IMR-90 (cell line): Measurements from ENCODE around the gene SYNE1. TPM values are rescaled to one million over a fixed set of nuclear protein-coding genes. Genes with fewer than 3 reads are reported as not detected.
A peak's percentile ranks its signal among the peaks of the same experiment; 100 is the strongest.

Source experiments
- ATAC-seq: fragments of 200-7000 bp; cut with Tn5 transposase; 2 replicates; pipeline ENCODE4 v1.9.1; 2020; ENCODE audit warnings: low read depth, mild to moderate bottlenecking, moderate library complexity
- BruUV-seq: library from RNA; stranded (reverse); fragments of 400-500 nt; replicated peaks from 2 replicates; lab custom pipeline; 2021; lab: Mats Ljungman, UMichigan
- CTCF ChIA-PET: fragments of 300-600 bp; formaldehyde crosslinking; extraction: SDS; loops from one replicate; lab custom pipeline; 2021; ENCODE audit warnings: antibody characterized with exemption; lab: Yijun Ruan, JAX
- POLR2A ChIA-PET: fragments of 300-600 bp; sonication (Branson Sonifier 250); formaldehyde crosslinking; loops from one replicate; lab custom pipeline; 2022; ENCODE audit warnings: antibody characterized with exemption; ENCODE audit not compliant: unreplicated experiment; lab: Charles Lee
- DNase-seq: peaks from one replicate; pipeline ENCODE4 v3.0.0; 2013
- H2AFZ ChIP-seq: replicated peaks from 2 replicates; pipeline ENCODE3; 2013; ENCODE audit warnings: low read length, mild to moderate bottlenecking; ENCODE audit not compliant: poor library complexity
- H2AK5ac ChIP-seq: 2 replicates; pipeline ENCODE4 v1.6.1; 2013; ENCODE audit warnings: low read depth, low read length, inconsistent platforms
- H2AK9ac ChIP-seq: replicated peaks from 2 replicates; pipeline ENCODE3; 2013; ENCODE audit warnings: mild to moderate bottlenecking, low read depth, low read length, moderate library complexity; ENCODE audit not compliant: poor library complexity
- H2BK120ac ChIP-seq: 2 replicates; pipeline ENCODE4 v1.6.1; 2013; ENCODE audit warnings: low read depth, low read length, inconsistent platforms
- H2BK15ac ChIP-seq: 3 replicates; pipeline ENCODE4 v1.6.1; 2013; ENCODE audit warnings: low read depth, low read length, inconsistent platforms
- H2BK20ac ChIP-seq: 2 replicates; pipeline ENCODE4 v1.6.1; 2013; ENCODE audit warnings: low read depth, mild to moderate bottlenecking, inconsistent platforms, low read length, moderate library complexity
- H2BK5ac ChIP-seq: 2 replicates; pipeline ENCODE4 v1.6.1; 2013; ENCODE audit warnings: mild to moderate bottlenecking, low read depth, low read length, inconsistent platforms; ENCODE audit not compliant: poor library complexity, severe bottlenecking
- H3K14ac ChIP-seq: replicated peaks from 2 replicates; pipeline ENCODE4 v1.6.1; 2013; ENCODE audit warnings: low read depth, low read length, inconsistent platforms
- H3K18ac ChIP-seq: 2 replicates; pipeline ENCODE4 v1.6.1; 2013; ENCODE audit warnings: low read depth, low read length, control low read depth
- H3K23ac ChIP-seq: 2 replicates; pipeline ENCODE4 v1.6.1; 2013; ENCODE audit warnings: low read depth, low read length, inconsistent platforms
- H3K27ac ChIP-seq: 2 replicates; pipeline ENCODE4 v1.5.1; 2013; ENCODE audit warnings: mild to moderate bottlenecking, control low read depth, low read length; ENCODE audit not compliant: insufficient read depth
- H3K27me3 ChIP-seq: 2 replicates; pipeline ENCODE4 v1.6.1; 2013; ENCODE audit warnings: low read length; ENCODE audit not compliant: control insufficient read depth, insufficient read depth
- H3K36me3 ChIP-seq: 2 replicates; pipeline ENCODE4 v1.6.1; 2013; ENCODE audit warnings: low read length, mixed read lengths; ENCODE audit not compliant: control insufficient read depth, insufficient read depth
- H3K4ac ChIP-seq: 2 replicates; pipeline ENCODE4 v1.6.1; 2013; ENCODE audit warnings: low read depth, low read length, inconsistent platforms
- H3K4me1 ChIP-seq: 2 replicates; pipeline ENCODE4 v1.6.1; 2013; ENCODE audit warnings: low read length, mixed read lengths; ENCODE audit not compliant: control insufficient read depth, insufficient read depth
- H3K4me2 ChIP-seq: 2 replicates; pipeline ENCODE4 v1.6.1; 2013; ENCODE audit warnings: low read depth, mild to moderate bottlenecking, control low read depth, low read length, moderate library complexity
- H3K4me3 ChIP-seq: 2 replicates; pipeline ENCODE4 v1.5.1; 2013; ENCODE audit warnings: low read depth, mild to moderate bottlenecking, control low read depth, low read length, moderate library complexity; ENCODE audit not compliant: insufficient read depth
- H3K56ac ChIP-seq: 2 replicates; pipeline ENCODE4 v1.6.1; 2013; ENCODE audit warnings: low read length, inconsistent platforms; ENCODE audit not compliant: insufficient read depth; ENCODE audit errors: extremely low read depth
- H3K79me1 ChIP-seq, 2 experiments: 2 replicates each; pipeline ENCODE4 v1.6.1; 2013; ENCODE audit warnings: low read length in 2 of 2, inconsistent platforms in 1 of 2, low read depth in 1 of 2
- H3K9ac ChIP-seq: 2 replicates; pipeline ENCODE4 v1.6.1; 2013; ENCODE audit warnings: low read depth, low read length, control low read depth
- H3K9me1 ChIP-seq: 2 replicates; pipeline ENCODE4 v1.6.1; 2013; ENCODE audit warnings: low read length, inconsistent platforms; ENCODE audit not compliant: insufficient read depth
- H3K9me3 ChIP-seq: 2 replicates; pipeline ENCODE4 v1.6.1; 2013; ENCODE audit warnings: low read length; ENCODE audit not compliant: control insufficient read depth, insufficient read depth
- H4K20me1 ChIP-seq: 2 replicates; pipeline ENCODE4 v1.6.1; 2013; ENCODE audit warnings: low read length, inconsistent platforms; ENCODE audit not compliant: insufficient read depth
- H4K5ac ChIP-seq: 2 replicates; pipeline ENCODE4 v1.6.1; 2013; ENCODE audit warnings: mild to moderate bottlenecking, low read depth, low read length, control low read depth
- H4K8ac ChIP-seq, 2 experiments: 2 replicates each; pipeline ENCODE4 v1.6.1; 2013; ENCODE audit warnings: low read depth in 2 of 2, low read length in 2 of 2, control low read depth in 1 of 2, inconsistent platforms in 1 of 2
- H4K91ac ChIP-seq: 2 replicates; pipeline ENCODE4 v1.6.1; 2013; ENCODE audit warnings: low read depth, low read length, inconsistent platforms; ENCODE audit not compliant: insufficient read depth
- BHLHE40 ChIP-seq: fragments of 150-350 bp; IDR thresholded peaks from 2 replicates; pipeline ENCODE4 v1.6.1; 2016; ENCODE audit warnings: mild to moderate bottlenecking, low read depth, low read length
- CEBPB ChIP-seq: IDR thresholded peaks from 2 replicates; pipeline ENCODE4 v1.6.1; 2012; ENCODE audit warnings: low read depth, low read length, improper control_type of control experiment
- CHD1 ChIP-seq: IDR thresholded peaks from 2 replicates; pipeline ENCODE4 v1.6.1; 2012; ENCODE audit warnings: low read depth, low read length, improper control_type of control experiment
- NFE2L2 ChIP-seq: fragments of 150-350 bp; IDR thresholded peaks from 2 replicates; pipeline ENCODE4 v1.6.1; 2016; ENCODE audit warnings: low read depth, mild to moderate bottlenecking, low read length
- POLR2A ChIP-seq: IDR thresholded peaks from 2 replicates; pipeline ENCODE4 v1.6.1; 2012; ENCODE audit warnings: mild to moderate bottlenecking, low read depth, low read length
- RAD21 ChIP-seq: IDR thresholded peaks from 2 replicates; pipeline ENCODE4 v1.6.1; 2012; ENCODE audit warnings: low read length, improper control_type of control experiment
- WGBS, 2 experiments: methylation state at CpG; one replicate each; pipeline versions ENCODE4 v1.1.5 to v1.1.7; 2013; ENCODE audit warnings: missing lambda C conversion rate in 2 of 2; ENCODE audit not compliant: insufficient read length in 1 of 2; ENCODE audit errors: extremely low coverage in 2 of 2; 5-methylcytosine and 5-hydroxymethylcytosine counted together
- dilution Hi-C: fragments of 300-500 bp; cut with HindIII; formaldehyde crosslinking; loops from one replicate; pipeline ENCODE4 v1.14.3; 2018; ENCODE audit warnings: low sequenced_read_pairs; ENCODE audit not compliant: unreplicated experiment
- in situ Hi-C: fragments of 300-500 bp; cut with MboI; formaldehyde crosslinking; loops from 3 replicates; pipeline ENCODE4 v1.14.3; 2019; ENCODE audit warnings: low sequenced_read_pairs, inconsistent platforms, mixed read lengths
- intact Hi-C: fragments of 100-400 bp; cut with micrococcal nuclease; formaldehyde crosslinking; loops from 2 replicates; pipeline ENCODE4 v1.10.0; 2022
- polyA plus RNA-seq, 3 experiments: library from polyadenylated mRNA; depleted of rRNA; stranded (reverse); fragments of >200 nt; gene quantifications; 2 replicates each; pipeline ENCODE4 v1.2.3, GENCODE V29; 2012; ENCODE audit warnings: low replicate concordance in 1 of 3
- total RNA-seq: library from RNA; depleted of rRNA; stranded (reverse); fragments of >200 nt; gene quantifications from 2 replicates; pipeline ENCODE4 v1.2.3, GENCODE V29; 2012
- TF ChIP-seq, protein P1 (sequence below): conservative IDR thresholded peaks from 2 replicates; pipeline ENCODE4 v1.5.1; 2012; ENCODE audit warnings: mild to moderate bottlenecking, low read depth, low read length, improper control_type of control experiment
- TF ChIP-seq, protein P2 (sequence below): fragments of 150-350 bp; IDR thresholded peaks from 2 replicates; pipeline ENCODE4 v1.6.1; 2016; ENCODE audit warnings: low read depth, mild to moderate bottlenecking, low read length, moderate library complexity, borderline replicate concordance

The SYNE1 gene
- total and polyA plus RNA-seq, 2 of the 4 experiments (the other 2 are of a cell fraction): 34.1 to 159 TPM

DNA sequence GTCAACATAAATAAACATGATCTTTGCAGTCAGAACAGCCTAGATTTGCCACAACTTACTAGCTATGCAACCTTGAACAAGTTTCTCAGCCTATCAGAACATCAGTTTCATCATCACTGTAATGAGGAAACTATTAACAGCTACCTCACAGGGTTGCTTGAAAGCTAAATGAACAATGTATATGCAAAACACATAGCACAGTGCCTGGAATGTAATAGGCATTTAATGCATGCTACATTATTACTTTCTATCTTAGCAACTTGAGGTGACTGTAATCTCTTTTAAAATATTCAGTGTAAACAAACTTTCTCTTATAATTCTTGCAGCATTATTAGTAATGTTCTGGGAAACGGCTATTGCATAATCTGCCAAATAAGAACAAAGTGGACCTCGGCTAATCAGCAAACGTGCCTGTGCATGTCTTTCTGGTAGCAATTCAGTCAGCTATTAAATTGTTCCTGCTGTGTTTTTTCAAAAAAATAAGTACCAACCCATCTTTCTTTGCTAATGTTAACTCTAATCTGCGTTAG is 61.5 kb downstream of the SYNE1 start:
- H2AFZ ChIP-seq: no peak overlapping the region
- no peaks in the 10 kb centered on the region; the same call in 1 of the 2 replicates for H3K9me1 ChIP-seq
- H3K27me3 ChIP-seq: no peaks in the 10 kb centered on the region
- H3K56ac ChIP-seq: no peak overlapping the region
- in situ Hi-C loops (no loop called here), intact Hi-C loops (no loop called here), dilution Hi-C loops (no loop called here)
- H4K91ac ChIP-seq: no peak overlapping the region
- no peak overlapping the region for H3K14ac ChIP-seq
- no peaks in the 10 kb centered on the region for H3K79me1 ChIP-seq
- peak overlapping the region in 1 of 2 experiments; percentile 55; a peak in 1 of 4 replicates for H4K8ac ChIP-seq
- no peak overlapping the region for H2BK120ac ChIP-seq
- no peak overlapping the region for H2BK15ac ChIP-seq
- no peak overlapping the region for H2BK20ac ChIP-seq
- H4K5ac ChIP-seq: 0 out of 2 replicates have a peak overlapping the region, but pooled peaks have one; percentile 99
- BruUV-seq: no TSS peak
- ATAC-seq (peak; percentile 77), DNase-seq (peak; percentile 49)
- H3K9me3 ChIP-seq: no peaks in the 10 kb centered on the region
- H2AK9ac ChIP-seq: no peak overlapping the region
- H3K9ac ChIP-seq: no peak overlapping the region
- H3K4me3 ChIP-seq: no peak overlapping the region
- H4K20me1 ChIP-seq: no peaks in the 10 kb centered on the region
- no peaks in the 10 kb centered on the region for H3K36me3 ChIP-seq
- H3K23ac ChIP-seq: no peak overlapping the region
- ChIA-PET POLR2A (no interaction called here), CTCF (interaction anchor here (1.2 to 1.8 kb wide), 2 partner anchors 20 to 68 kb away, joined by 6 read pairs; no protein-coding TSS in a partner anchor)
- WGBS, 2 experiments: no CpG with 5 or more reads among the region's 4 CpGs
- peak overlapping the region; percentile 59 for H2BK5ac ChIP-seq
- no peak overlapping the region for H3K4ac ChIP-seq
- H3K18ac ChIP-seq: peak overlapping the region; percentile 100
- TF ChIP-seq NFE2L2 (no peak), RAD21 (no peak), CEBPB (peak; percentile 86), BHLHE40 (peak; percentile 62), CHD1 (no peak), POLR2A (no peak)
- TF ChIP-seq, protein P1, sequence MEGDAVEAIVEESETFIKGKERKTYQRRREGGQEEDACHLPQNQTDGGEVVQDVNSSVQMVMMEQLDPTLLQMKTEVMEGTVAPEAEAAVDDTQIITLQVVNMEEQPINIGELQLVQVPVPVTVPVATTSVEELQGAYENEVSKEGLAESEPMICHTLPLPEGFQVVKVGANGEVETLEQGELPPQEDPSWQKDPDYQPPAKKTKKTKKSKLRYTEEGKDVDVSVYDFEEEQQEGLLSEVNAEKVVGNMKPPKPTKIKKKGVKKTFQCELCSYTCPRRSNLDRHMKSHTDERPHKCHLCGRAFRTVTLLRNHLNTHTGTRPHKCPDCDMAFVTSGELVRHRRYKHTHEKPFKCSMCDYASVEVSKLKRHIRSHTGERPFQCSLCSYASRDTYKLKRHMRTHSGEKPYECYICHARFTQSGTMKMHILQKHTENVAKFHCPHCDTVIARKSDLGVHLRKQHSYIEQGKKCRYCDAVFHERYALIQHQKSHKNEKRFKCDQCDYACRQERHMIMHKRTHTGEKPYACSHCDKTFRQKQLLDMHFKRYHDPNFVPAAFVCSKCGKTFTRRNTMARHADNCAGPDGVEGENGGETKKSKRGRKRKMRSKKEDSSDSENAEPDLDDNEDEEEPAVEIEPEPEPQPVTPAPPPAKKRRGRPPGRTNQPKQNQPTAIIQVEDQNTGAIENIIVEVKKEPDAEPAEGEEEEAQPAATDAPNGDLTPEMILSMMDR: no peak
- TF ChIP-seq, protein P2, sequence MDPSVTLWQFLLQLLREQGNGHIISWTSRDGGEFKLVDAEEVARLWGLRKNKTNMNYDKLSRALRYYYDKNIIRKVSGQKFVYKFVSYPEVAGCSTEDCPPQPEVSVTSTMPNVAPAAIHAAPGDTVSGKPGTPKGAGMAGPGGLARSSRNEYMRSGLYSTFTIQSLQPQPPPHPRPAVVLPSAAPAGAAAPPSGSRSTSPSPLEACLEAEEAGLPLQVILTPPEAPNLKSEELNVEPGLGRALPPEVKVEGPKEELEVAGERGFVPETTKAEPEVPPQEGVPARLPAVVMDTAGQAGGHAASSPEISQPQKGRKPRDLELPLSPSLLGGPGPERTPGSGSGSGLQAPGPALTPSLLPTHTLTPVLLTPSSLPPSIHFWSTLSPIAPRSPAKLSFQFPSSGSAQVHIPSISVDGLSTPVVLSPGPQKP: no peak
- H2AK5ac ChIP-seq: no peak overlapping the region
- peak overlapping the region; percentile 80 for H3K4me2 ChIP-seq
- peaks cover 7% of the 10 kb centered on the region for H3K4me1 ChIP-seq
- H3K27ac ChIP-seq: no peak overlapping the region; the same call in 1 of the 2 replicates
